ENCODE data around the gene WASF1. TPM values are rescaled to one million over a fixed set of nuclear protein-coding genes. Genes with fewer than 3 reads are reported as not detected.

Gene WASF1
- total RNA-seq (0.20 TPM), polyA plus RNA-seq (under 1 TPM in 2 of 4 donors, not detected in 2; 0.13 to 0.37 TPM)

DNA sequence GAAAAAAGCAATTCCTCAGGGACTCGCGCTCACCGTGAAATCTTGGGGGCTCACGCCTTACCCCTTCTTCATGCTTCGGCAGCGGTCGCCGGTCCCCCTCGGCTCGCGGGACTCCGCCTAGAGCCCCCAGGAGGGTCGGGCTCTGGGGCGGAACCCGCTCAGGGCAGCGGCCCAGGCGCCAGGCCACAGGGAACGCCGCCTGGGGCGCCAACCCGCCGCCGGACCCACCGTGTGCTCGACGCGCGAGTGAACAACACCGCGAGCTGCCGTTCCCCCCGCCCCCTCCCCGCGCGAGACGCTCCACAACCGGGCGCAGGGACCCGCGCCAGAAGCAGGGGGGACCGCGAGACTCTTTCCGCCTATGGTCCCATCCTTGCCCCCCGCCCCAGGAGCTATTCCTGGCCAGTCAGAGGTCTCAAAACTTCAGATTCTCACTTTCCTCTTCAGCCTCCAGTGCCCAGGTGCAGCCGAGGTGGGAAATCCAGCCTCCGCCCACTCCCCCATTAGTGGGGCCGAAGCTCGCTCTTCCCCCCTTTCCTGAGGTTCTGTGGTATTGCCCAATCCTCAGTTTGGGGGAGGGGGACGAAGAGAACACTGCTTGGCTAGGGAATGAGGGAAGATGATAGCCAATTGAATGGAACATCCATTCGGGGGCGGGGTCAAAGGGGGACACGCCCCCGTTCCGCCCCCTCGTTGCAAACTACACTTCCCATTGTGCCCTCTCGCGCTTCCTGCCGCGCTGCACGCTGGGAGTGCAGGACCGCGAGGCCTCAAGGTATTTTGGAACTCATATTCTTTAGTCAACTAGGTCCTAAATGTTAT is at the start of gene WASF1:
Gene WASF1 (minus strand): TSS at position 265 of the 822 bp plus-strand sequence. CDS start 52,069 bp downstream, outside the sequence.
- Mint-ChIP-seq H3K27ac (peak within 1 kb of the TSS; percentile 9 to 48 (median 34)), H3K9me3 (no peaks in the 10 kb centered on the region), H3K4me3 (peak within 1 kb of the TSS; percentile 81 to 88 (median 85)), H3K27me3 (peaks cover 26% of the 10 kb centered on the region), H3K4me1 (peaks cover 6 to 9% (median 7%) of the 10 kb centered on the region in 4 donors), H3K36me3 (no peaks in the 10 kb centered on the region)
- Histone ChIP-seq H3K4me1 (ENCODE audit: control insufficient read depth, insufficient read depth, low read length, poor library complexity, severe bottlenecking) (peaks cover 49% of the 10 kb centered on the region), H3K27me3 (ENCODE audit: control insufficient read depth, insufficient read depth, low read length) (peaks cover 27% of the 10 kb centered on the region), H3K9me3 (ENCODE audit: control insufficient read depth in 2 of 2, low read length in 2 of 2) (no peaks in the 10 kb centered on the region), H3K36me3 (ENCODE audit: control insufficient read depth, insufficient read depth, low read length) (peaks cover 2% of the 10 kb centered on the region), H3K27ac (ENCODE audit: insufficient read depth, low read length, poor library complexity, severe bottlenecking) (peak within 1 kb of the TSS; percentile 79), H3K4me3 (ENCODE audit: low read depth, low read length) (peak within 1 kb of the TSS; percentile 95)
- peak; percentile 87 to 95 (median 93) for DNase-seq
- ATAC-seq (ENCODE audit: low read depth in 2 of 2): peak; percentile 94 to 95

DNA sequence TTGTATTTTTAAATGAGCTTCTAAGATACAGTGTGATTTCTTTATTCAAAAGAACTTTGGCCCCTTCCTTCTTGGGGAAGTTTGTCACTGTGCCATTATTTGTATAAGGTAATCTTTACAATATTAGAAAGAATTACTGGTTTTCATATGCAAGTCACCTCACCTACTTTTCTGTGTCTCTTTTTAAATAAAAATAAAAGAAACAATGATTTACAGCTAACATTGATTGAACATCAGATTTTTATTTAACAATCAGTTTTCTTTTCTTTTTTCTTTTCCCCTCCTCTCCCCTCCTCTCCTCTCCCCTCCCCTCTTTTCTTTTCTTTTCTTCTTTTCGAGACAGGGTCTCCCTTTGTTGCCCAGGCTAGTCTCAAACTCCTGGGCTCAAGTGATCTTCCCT is 46.8 kb upstream of the WASF1 start:
- Histone ChIP-seq H3K4me1 (ENCODE audit: control insufficient read depth, insufficient read depth, low read length, poor library complexity, severe bottlenecking) (no peaks in the 10 kb centered on the region), H3K4me3 (ENCODE audit: low read depth, low read length) (no peak overlapping the region), H3K36me3 (ENCODE audit: control insufficient read depth, insufficient read depth, low read length) (peaks cover 65% of the 10 kb centered on the region), H3K9me3 (ENCODE audit: control insufficient read depth in 2 of 2, low read length in 2 of 2) (no peaks in the 10 kb centered on the region), H3K27me3 (ENCODE audit: control insufficient read depth, insufficient read depth, low read length) (no peaks in the 10 kb centered on the region), H3K27ac (ENCODE audit: insufficient read depth, low read length, poor library complexity, severe bottlenecking) (no peak overlapping the region)
- Mint-ChIP-seq H3K27me3 (no peaks in the 10 kb centered on the region), H3K36me3 (peaks cover 45% of the 10 kb centered on the region), H3K27ac (no peak overlapping the region), H3K4me1 (peaks cover 0 to 6% (median 2%) of the 10 kb centered on the region in 4 donors), H3K4me3 (no peak overlapping the region), H3K9me3 (no peaks in the 10 kb centered on the region)
- ATAC-seq (ENCODE audit: low read depth in 2 of 2) (no peak), DNase-seq (no peak)

DNA sequence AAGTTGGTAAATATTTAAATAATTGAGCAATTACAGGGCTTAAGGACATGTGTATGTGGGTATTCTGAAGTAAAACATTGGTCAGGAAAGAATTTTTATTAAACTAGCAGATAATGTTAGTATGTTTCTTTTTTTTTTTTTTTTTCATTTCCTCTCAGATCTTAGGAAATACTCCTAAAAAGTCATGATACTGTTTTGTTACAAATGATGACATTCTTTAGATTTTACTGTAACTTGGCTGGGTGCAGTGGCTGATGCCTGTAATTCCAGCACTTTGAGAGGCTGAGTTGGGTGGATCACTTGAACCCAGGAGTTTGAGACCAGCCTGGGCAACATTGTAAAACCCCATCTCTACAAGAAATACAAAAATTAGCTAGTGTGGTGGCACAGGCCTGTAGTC is 42.3 kb upstream of the WASF1 start:
- H3K27me3 Mint-ChIP-seq: no peaks in the 10 kb centered on the region
- H3K4me3 Mint-ChIP-seq: no peak overlapping the region
- H3K27ac Mint-ChIP-seq: no peak overlapping the region
- no peak for ATAC-seq (ENCODE audit: low read depth in 2 of 2)
- H3K36me3 Mint-ChIP-seq: peaks cover 59% of the 10 kb centered on the region
- H3K4me3 ChIP-seq (ENCODE audit: low read depth, low read length): no peak overlapping the region
- no peaks in the 10 kb centered on the region for H3K9me3 ChIP-seq (ENCODE audit: control insufficient read depth in 2 of 2, low read length in 2 of 2)
- H3K27me3 ChIP-seq (ENCODE audit: control insufficient read depth, insufficient read depth, low read length): no peaks in the 10 kb centered on the region
- H3K4me1 Mint-ChIP-seq: peaks cover 0 to 11% (median 2%) of the 10 kb centered on the region in 4 donors
- peaks cover 80% of the 10 kb centered on the region for H3K36me3 ChIP-seq (ENCODE audit: control insufficient read depth, insufficient read depth, low read length)
- no peak overlapping the region for H3K27ac ChIP-seq (ENCODE audit: insufficient read depth, low read length, poor library complexity, severe bottlenecking)
- peaks cover 0 to 1% (median 0%) of the 10 kb centered on the region in 7 donors for H3K9me3 Mint-ChIP-seq
- no peaks in the 10 kb centered on the region for H3K4me1 ChIP-seq (ENCODE audit: control insufficient read depth, insufficient read depth, low read length, poor library complexity, severe bottlenecking)
- no peak for DNase-seq

DNA sequence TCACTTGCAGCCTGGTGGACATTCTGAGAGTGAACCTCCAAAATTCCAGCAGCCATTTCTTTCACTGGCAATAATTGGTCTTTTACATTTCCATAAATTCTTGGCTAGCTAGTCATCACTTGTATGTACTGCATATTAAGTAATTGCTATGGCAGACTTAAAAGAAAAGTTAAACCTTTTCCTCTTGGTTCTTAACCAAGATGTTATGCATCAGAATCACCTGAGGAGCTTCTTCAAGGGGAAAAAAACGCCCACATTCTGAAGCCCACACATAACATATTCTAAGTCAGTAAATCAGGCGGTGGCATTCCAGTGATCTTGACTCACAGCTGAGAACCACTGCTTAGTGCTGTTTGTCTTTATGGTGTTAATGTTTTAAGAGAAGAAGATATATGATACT is 37.8 kb upstream of the WASF1 start:
- no peaks in the 10 kb centered on the region for H3K27me3 Mint-ChIP-seq
- Histone ChIP-seq H3K4me1 (ENCODE audit: control insufficient read depth, insufficient read depth, low read length, poor library complexity, severe bottlenecking) (no peaks in the 10 kb centered on the region), H3K27ac (ENCODE audit: insufficient read depth, low read length, poor library complexity, severe bottlenecking) (no peak overlapping the region), H3K27me3 (ENCODE audit: control insufficient read depth, insufficient read depth, low read length) (no peaks in the 10 kb centered on the region), H3K36me3 (ENCODE audit: control insufficient read depth, insufficient read depth, low read length) (peaks cover 96% of the 10 kb centered on the region), H3K9me3 (ENCODE audit: control insufficient read depth in 2 of 2, low read length in 2 of 2) (no peaks in the 10 kb centered on the region), H3K4me3 (ENCODE audit: low read depth, low read length) (no peak overlapping the region)
- peaks cover 0 to 3% (median 0%) of the 10 kb centered on the region in 7 donors for H3K9me3 Mint-ChIP-seq
- no peak overlapping the region for H3K4me3 Mint-ChIP-seq
- DNase-seq (no peak), ATAC-seq (ENCODE audit: low read depth in 2 of 2) (no peak)
- H3K36me3 Mint-ChIP-seq: peaks cover 56% of the 10 kb centered on the region
- peak overlapping the region in 1 of 3 donors; percentile 41 for H3K27ac Mint-ChIP-seq
- peaks cover 0 to 11% (median 2%) of the 10 kb centered on the region in 4 donors for H3K4me1 Mint-ChIP-seq

DNA sequence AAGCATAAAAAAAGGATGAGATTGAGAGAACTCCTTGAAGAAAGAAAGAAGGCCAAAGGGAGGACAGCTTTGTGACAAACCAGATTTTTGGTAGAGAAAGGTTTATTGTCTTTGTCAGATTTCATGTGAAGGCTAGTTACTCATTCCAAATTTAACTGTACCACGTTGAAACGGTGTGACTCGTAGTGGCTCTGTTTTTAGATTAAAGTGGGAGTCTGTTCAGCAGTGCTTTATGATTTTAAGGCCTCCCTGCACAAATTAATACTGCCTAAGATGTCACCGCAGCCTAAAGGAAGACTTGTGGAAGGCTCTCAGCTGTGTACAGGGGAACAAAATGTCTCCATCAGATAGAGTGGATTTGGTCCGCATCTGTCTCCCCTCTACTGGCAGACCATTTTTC is 36.7 kb upstream of the WASF1 start:
- H3K27ac Mint-ChIP-seq: no peak overlapping the region
- Histone ChIP-seq H3K9me3 (ENCODE audit: control insufficient read depth in 2 of 2, low read length in 2 of 2) (no peaks in the 10 kb centered on the region), H3K36me3 (ENCODE audit: control insufficient read depth, insufficient read depth, low read length) (peaks cover 98% of the 10 kb centered on the region), H3K27me3 (ENCODE audit: control insufficient read depth, insufficient read depth, low read length) (no peaks in the 10 kb centered on the region), H3K4me3 (ENCODE audit: low read depth, low read length) (no peak overlapping the region), H3K27ac (ENCODE audit: insufficient read depth, low read length, poor library complexity, severe bottlenecking) (no peak overlapping the region), H3K4me1 (ENCODE audit: control insufficient read depth, insufficient read depth, low read length, poor library complexity, severe bottlenecking) (no peaks in the 10 kb centered on the region)
- ATAC-seq (ENCODE audit: low read depth in 2 of 2) (no peak), DNase-seq (no peak)
- H3K27me3 Mint-ChIP-seq: no peaks in the 10 kb centered on the region
- no peak overlapping the region for H3K4me3 Mint-ChIP-seq
- H3K4me1 Mint-ChIP-seq: peaks cover 0 to 11% (median 2%) of the 10 kb centered on the region in 4 donors
- H3K9me3 Mint-ChIP-seq: peaks cover 0 to 3% (median 0%) of the 10 kb centered on the region in 7 donors
- H3K36me3 Mint-ChIP-seq: peaks cover 58% of the 10 kb centered on the region

DNA sequence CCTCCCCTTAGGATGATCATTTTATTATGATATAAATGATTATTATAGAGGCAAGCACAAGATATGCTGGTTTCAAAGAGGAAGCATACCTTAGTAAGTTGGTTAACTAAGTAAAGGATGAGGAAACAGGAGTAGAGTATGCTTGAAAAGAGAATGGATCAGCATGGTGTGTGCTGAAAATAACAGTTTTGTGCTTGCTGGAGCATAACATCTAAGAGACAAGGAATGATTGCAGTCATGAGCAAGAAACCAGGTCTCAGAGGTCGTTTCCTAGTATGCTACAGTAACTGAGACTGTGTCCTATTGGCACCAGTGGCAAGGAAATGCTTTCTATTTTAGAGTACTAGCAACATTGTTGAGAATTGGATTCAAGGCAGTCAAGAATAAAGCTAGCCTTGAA is 34.9 kb upstream of the WASF1 start:
- Histone ChIP-seq H3K27me3 (ENCODE audit: control insufficient read depth, insufficient read depth, low read length) (no peaks in the 10 kb centered on the region), H3K27ac (ENCODE audit: insufficient read depth, low read length, poor library complexity, severe bottlenecking) (no peak overlapping the region), H3K4me1 (ENCODE audit: control insufficient read depth, insufficient read depth, low read length, poor library complexity, severe bottlenecking) (no peaks in the 10 kb centered on the region), H3K36me3 (ENCODE audit: control insufficient read depth, insufficient read depth, low read length) (peaks cover 99% of the 10 kb centered on the region), H3K9me3 (ENCODE audit: control insufficient read depth in 2 of 2, low read length in 2 of 2) (no peaks in the 10 kb centered on the region), H3K4me3 (ENCODE audit: low read depth, low read length) (no peak overlapping the region)
- no peak for DNase-seq
- Mint-ChIP-seq H3K4me1 (peaks cover 0 to 7% (median 2%) of the 10 kb centered on the region in 4 donors), H3K36me3 (peaks cover 48% of the 10 kb centered on the region), H3K27me3 (no peaks in the 10 kb centered on the region), H3K9me3 (peaks cover 0 to 2% (median 0%) of the 10 kb centered on the region in 7 donors), H3K4me3 (no peak overlapping the region), H3K27ac (no peak overlapping the region)
- no peak for ATAC-seq (ENCODE audit: low read depth in 2 of 2)

DNA sequence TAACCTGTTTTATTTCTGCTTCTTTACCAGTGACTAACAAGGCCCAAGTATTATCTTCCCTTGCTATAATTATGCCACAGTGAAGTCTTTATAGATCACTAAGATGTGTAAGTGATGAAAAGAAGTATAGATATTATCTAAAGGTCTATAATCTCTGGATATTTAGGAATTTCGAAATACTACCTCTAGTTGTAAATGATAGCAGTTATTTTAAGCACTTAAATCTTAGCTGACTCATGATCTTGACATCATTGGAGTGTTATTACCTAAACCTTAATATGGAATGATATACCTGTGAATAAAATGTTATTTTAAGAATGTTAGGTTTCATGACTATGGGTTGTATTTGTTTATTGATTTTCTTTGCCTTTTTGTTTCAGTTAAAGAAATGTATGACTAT is 32.3 kb upstream of the WASF1 start:
- Mint-ChIP-seq H3K27me3 (no peaks in the 10 kb centered on the region), H3K4me3 (no peak overlapping the region), H3K36me3 (peaks cover 44% of the 10 kb centered on the region), H3K4me1 (peaks cover 0 to 6% (median 2%) of the 10 kb centered on the region in 4 donors), H3K27ac (peak overlapping the region in 1 of 3 donors; percentile 18), H3K9me3 (peaks cover 0 to 2% (median 0%) of the 10 kb centered on the region in 7 donors)
- Histone ChIP-seq H3K4me3 (ENCODE audit: low read depth, low read length) (no peak overlapping the region), H3K36me3 (ENCODE audit: control insufficient read depth, insufficient read depth, low read length) (peaks cover 90% of the 10 kb centered on the region), H3K27ac (ENCODE audit: insufficient read depth, low read length, poor library complexity, severe bottlenecking) (no peak overlapping the region), H3K27me3 (ENCODE audit: control insufficient read depth, insufficient read depth, low read length) (no peaks in the 10 kb centered on the region), H3K4me1 (ENCODE audit: control insufficient read depth, insufficient read depth, low read length, poor library complexity, severe bottlenecking) (no peaks in the 10 kb centered on the region), H3K9me3 (ENCODE audit: control insufficient read depth in 2 of 2, low read length in 2 of 2) (no peaks in the 10 kb centered on the region)
- no peak for ATAC-seq (ENCODE audit: low read depth in 2 of 2)
- no peak for DNase-seq

Data from CD4-positive, CD25-positive, alpha-beta regulatory T cell (primary cell).